Brain microvascular endothelial cell (primary cell): ENCODE data around the gene SLC66A2.

Experiments used
- DNase-seq: peaks from one replicate; pipeline ENCODE4 v3.0.0-alpha.2; 2020
- H3K27ac ChIP-seq: fragments of 250-450 bp; sonication (Bioruptor Pico); 2 replicates; pipeline ENCODE4 v1.5.1; 2020; ENCODE audit warnings: mild to moderate bottlenecking, moderate library complexity
- H3K27me3 ChIP-seq: fragments of 250-450 bp; sonication (Bioruptor Pico); replicated peaks from 2 replicates; pipeline ENCODE4 v1.5.1; 2020; ENCODE audit warnings: mild to moderate bottlenecking
- H3K36me3 ChIP-seq: fragments of 250-450 bp; sonication (Bioruptor Pico); replicated peaks from 2 replicates; pipeline ENCODE4 v1.5.1; 2020; ENCODE audit warnings: mild to moderate bottlenecking
- H3K4me3 ChIP-seq: 2 replicates; pipeline ENCODE4 v1.5.1; 2011; ENCODE audit warnings: low read depth, mild to moderate bottlenecking, control low read depth, low read length, moderate library complexity
- CTCF ChIP-seq: IDR thresholded peaks from 2 replicates; pipeline ENCODE4 v1.5.1; 2011; ENCODE audit warnings: low read depth, mild to moderate bottlenecking, moderate library complexity, low read length, control low read depth, inconsistent platforms; ENCODE audit errors: missing control alignments
- in situ Hi-C: cut with HindIII; loops from 2 replicates; pipeline ENCODE4 v1.10.0; 2017; ENCODE audit warnings: low sequenced_read_pairs, low pct_ligation_motif_present

Gene SLC66A2

GRCh38 chr18:79945118-79946042 lies 6.1 kb downstream of the SLC66A2 start:
- Histone ChIP-seq H3K27ac (no peak overlapping the region), H3K36me3 (peaks cover 9% of the 10 kb centered on the region), H3K27me3 (no peaks in the 10 kb centered on the region), H3K4me3 (no peak overlapping the region)
- no peak for TF ChIP-seq CTCF
- no peak for DNase-seq
- in situ Hi-C loops: no loop called here

- DNase-seq: no peak
- H3K27ac ChIP-seq: no peak overlapping the region
- peaks cover 9% of the 10 kb centered on the region for H3K36me3 ChIP-seq
- H3K4me3 ChIP-seq: no peak overlapping the region
- no peak for TF ChIP-seq CTCF
- in situ Hi-C loops: no loop called here
- no peaks in the 10 kb centered on the region for H3K27me3 ChIP-seq
Observed at GRCh38 chr18:79944746-79945117, 6.7 kb downstream of the SLC66A2 start.

GRCh38 chr18:79944126-79944731 lies 7.2 kb downstream of the SLC66A2 start:
- no peak for DNase-seq
- in situ Hi-C loops: no loop called here
- H3K36me3 ChIP-seq: peaks cover 9% of the 10 kb centered on the region
- no peak overlapping the region for H3K27ac ChIP-seq
- no peak for TF ChIP-seq CTCF
- H3K27me3 ChIP-seq: no peaks in the 10 kb centered on the region
- no peak overlapping the region for H3K4me3 ChIP-seq

- Histone ChIP-seq H3K27me3 (no peaks in the 10 kb centered on the region), H3K4me3 (no peak overlapping the region), H3K27ac (no peak overlapping the region), H3K36me3 (peaks cover 9% of the 10 kb centered on the region)
- in situ Hi-C loops: no loop called here
- TF ChIP-seq CTCF: no peak
- no peak for DNase-seq
Observed at GRCh38 chr18:79943608-79944125, 7.8 kb downstream of the SLC66A2 start.

- Histone ChIP-seq H3K27ac (no peak overlapping the region), H3K4me3 (no peak overlapping the region), H3K27me3 (no peaks in the 10 kb centered on the region), H3K36me3 (peaks cover 9% of the 10 kb centered on the region)
- in situ Hi-C loops: no loop called here
- DNase-seq: no peak
- TF ChIP-seq CTCF: no peak
Observed at GRCh38 chr18:79942786-79943607, 8.5 kb downstream of the SLC66A2 start.
